Karpas-422 (cell line): ENCODE results near the gene SMIM26. TPM values are rescaled to one million over a fixed set of nuclear protein-coding genes. Genes with fewer than 3 reads are reported as not detected.

Source experiments
- DNase-seq: peaks from one replicate; pipeline ENCODE4 v3.0.0-alpha.2; 2015
- H2AFZ ChIP-seq: fragments of 200-600 bp; sonication (generic); 2 replicates; pipeline ENCODE4 v1.6.1; 2014; ENCODE audit warnings: antibody characterized with exemption, low read length, mixed read lengths
- H3K27ac ChIP-seq: fragments of 200-600 bp; sonication (generic); 2 replicates; pipeline ENCODE4 v1.5.1; 2014; ENCODE audit warnings: mild to moderate bottlenecking, low read length, moderate library complexity
- H3K27me3 ChIP-seq: fragments of 200-600 bp; sonication (generic); 2 replicates; pipeline ENCODE4 v1.6.1; 2014; ENCODE audit warnings: low read length, mixed read lengths
- H3K36me3 ChIP-seq: fragments of 200-600 bp; sonication (generic); 2 replicates; pipeline ENCODE4 v1.6.1; 2014; ENCODE audit warnings: low read length, mixed read lengths; ENCODE audit not compliant: insufficient read depth
- H3K4me1 ChIP-seq: fragments of 200-600 bp; sonication (generic); 2 replicates; pipeline ENCODE4 v1.6.1; 2014; ENCODE audit warnings: mild to moderate bottlenecking, low read length, mixed read lengths
- H3K4me2 ChIP-seq: fragments of 200-600 bp; sonication (generic); 2 replicates; pipeline ENCODE4 v1.6.1; 2014; ENCODE audit warnings: low read length, low read depth, mild to moderate bottlenecking; ENCODE audit not compliant: poor library complexity, severe bottlenecking
- H3K4me3 ChIP-seq: fragments of 200-600 bp; sonication (generic); 2 replicates; pipeline ENCODE4 v1.5.1; 2014; ENCODE audit warnings: mild to moderate bottlenecking, antibody characterized with exemption, low read length, mixed read lengths
- H3K79me2 ChIP-seq: fragments of 200-600 bp; sonication (generic); 2 replicates; pipeline ENCODE4 v1.6.1; 2014; ENCODE audit warnings: mild to moderate bottlenecking, low read length, mixed read lengths
- H3K9ac ChIP-seq: fragments of 200-600 bp; sonication (generic); 2 replicates; pipeline ENCODE4 v1.6.0; 2014; ENCODE audit warnings: low read length
- H3K9me2 ChIP-seq: fragments of 200-600 bp; sonication (generic), shearing (Covaris generic); replicated peaks from 2 replicates; pipeline ENCODE4 v1.6.0; 2014; ENCODE audit warnings: mild to moderate bottlenecking, low read length, moderate library complexity; ENCODE audit not compliant: insufficient read depth
- H3K9me3 ChIP-seq: fragments of 300-700, 200-600 bp; sonication (generic); 2 replicates; pipeline ENCODE4 v1.6.1; 2014; ENCODE audit warnings: low read length, mixed read lengths
- H4K20me1 ChIP-seq: fragments of 200-600 bp; sonication (generic); 2 replicates; pipeline ENCODE4 v1.6.1; 2014; ENCODE audit warnings: mild to moderate bottlenecking, antibody characterized with exemption, low read length, low read depth; ENCODE audit not compliant: insufficient read depth
- total RNA-seq: library from RNA; depleted of rRNA; stranded (reverse); fragments of >200 nt; shearing (Covaris generic); gene quantifications from 2 replicates; pipeline ENCODE4 v1.2.3, GENCODE V29; 2014; ENCODE audit warnings: low replicate concordance

SMIM26 gene
- total RNA-seq, 1 experiment from 2014 or later: 268 TPM

DNA sequence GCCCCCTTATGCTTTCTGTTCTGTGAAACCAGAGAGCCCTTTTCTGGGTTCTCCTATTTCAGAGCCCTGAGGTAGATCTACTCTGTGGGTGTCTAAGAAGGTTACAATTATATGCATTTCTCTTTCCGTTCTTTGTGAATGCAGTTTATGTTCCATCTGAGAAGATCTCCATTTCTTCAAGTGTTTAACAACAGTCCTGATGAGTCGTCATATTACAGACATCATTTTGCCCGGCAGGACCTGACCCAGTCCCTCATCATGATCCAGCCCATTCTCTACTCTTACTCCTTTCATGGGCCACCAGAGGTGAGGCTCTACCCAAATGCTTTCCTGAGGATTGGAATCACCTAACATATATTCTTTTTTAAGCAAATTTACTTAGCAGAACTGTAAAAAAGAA is 18.8 kb upstream of the SMIM26 start:
- H3K4me2 ChIP-seq: no peak overlapping the region
- peaks cover 9% of the 10 kb centered on the region for H3K4me1 ChIP-seq
- no peaks in the 10 kb centered on the region for H4K20me1 ChIP-seq
- no peak overlapping the region for H3K9ac ChIP-seq
- H3K9me3 ChIP-seq: no peaks in the 10 kb centered on the region
- H3K36me3 ChIP-seq: peaks cover 20% of the 10 kb centered on the region
- H3K9me2 ChIP-seq: no peaks in the 10 kb centered on the region
- H3K4me3 ChIP-seq: no peak overlapping the region
- H2AFZ ChIP-seq: no peak overlapping the region
- H3K79me2 ChIP-seq: no peaks in the 10 kb centered on the region
- no peak overlapping the region for H3K27ac ChIP-seq
- no peak for DNase-seq
- no peaks in the 10 kb centered on the region for H3K27me3 ChIP-seq

DNA sequence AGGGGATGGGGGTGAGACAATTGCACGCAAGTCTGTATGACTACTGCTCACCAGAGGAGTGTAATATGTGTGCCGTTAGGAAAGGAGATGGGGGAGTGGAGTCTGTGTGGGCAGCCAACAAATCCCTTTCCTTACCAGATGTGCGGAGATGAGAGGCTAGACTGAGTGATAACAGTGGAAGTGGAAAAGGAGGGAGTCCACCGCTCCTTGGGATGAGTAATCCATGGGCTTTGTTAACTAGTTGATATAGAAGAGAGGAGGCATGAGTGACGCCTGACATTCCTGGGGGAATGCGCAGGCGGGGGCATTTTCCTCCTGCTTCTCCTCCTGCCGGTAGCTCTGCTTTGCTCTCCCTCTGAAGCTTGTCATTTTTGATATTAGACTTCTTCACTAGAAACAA is 13.5 kb upstream of the SMIM26 start:
- Histone ChIP-seq H3K4me3 (no peak overlapping the region), H3K36me3 (peaks cover 22% of the 10 kb centered on the region), H4K20me1 (no peaks in the 10 kb centered on the region), H3K79me2 (no peaks in the 10 kb centered on the region), H3K9me3 (no peaks in the 10 kb centered on the region), H2AFZ (no peak overlapping the region), H3K4me1 (no peaks in the 10 kb centered on the region), H3K27ac (no peak overlapping the region), H3K27me3 (no peaks in the 10 kb centered on the region), H3K4me2 (no peak overlapping the region), H3K9me2 (no peaks in the 10 kb centered on the region), H3K9ac (no peak overlapping the region)
- DNase-seq: no peak

DNA sequence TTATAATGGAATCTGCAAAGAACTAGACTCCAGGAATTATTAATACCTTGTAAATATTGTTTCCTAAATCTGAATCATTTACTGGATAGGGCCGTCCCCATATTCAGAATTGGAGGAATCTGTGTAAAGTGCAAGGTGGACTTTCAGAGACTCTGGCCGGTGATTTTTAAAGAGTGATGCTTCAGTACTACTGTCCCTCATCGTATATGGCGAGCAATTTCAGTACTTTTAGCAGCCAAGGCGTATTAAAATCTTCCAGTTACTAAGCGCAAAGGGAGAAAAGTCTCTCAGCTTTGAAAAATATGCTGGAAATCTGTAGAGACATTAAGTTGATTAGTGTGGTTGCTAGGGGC is 483 bp downstream of the SMIM26 start:
- Histone ChIP-seq H2AFZ (peak overlapping the region; percentile 50), H3K27me3 (no peaks in the 10 kb centered on the region), H3K9ac (peak overlapping the region; percentile 84), H3K4me3 (peak overlapping the region; percentile 89), H3K9me3 (no peaks in the 10 kb centered on the region), H4K20me1 (peaks cover 4% of the 10 kb centered on the region; the same call in 1 of the 2 replicates), H3K27ac (peak overlapping the region; percentile 40), H3K79me2 (peaks cover 27% of the 10 kb centered on the region), H3K4me1 (peaks cover 15% of the 10 kb centered on the region), H3K36me3 (peaks cover 16% of the 10 kb centered on the region), H3K9me2 (no peaks in the 10 kb centered on the region), H3K4me2 (peak overlapping the region; percentile 90)
- DNase-seq: peak; percentile 54

DNA sequence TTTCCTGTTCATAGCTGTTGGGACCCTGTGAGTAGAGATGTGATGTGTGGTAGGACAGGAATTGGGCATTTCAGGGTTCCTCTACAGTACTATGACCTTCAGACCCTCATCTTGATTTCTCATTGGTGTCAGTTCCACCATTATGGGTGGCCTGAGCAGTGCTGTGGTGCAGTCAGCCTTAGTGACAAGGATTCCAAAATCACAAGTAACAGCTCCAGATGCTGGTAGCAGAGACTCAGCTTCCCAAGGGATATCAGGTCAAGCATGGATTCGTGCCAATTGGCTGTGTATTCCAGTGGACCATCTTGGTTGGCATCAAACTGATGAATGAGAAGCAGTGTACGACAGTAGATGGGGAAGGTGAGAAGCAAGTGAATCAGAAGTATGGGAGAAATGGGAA is 3.8 kb downstream of the SMIM26 start:
- H3K4me3 ChIP-seq: no peak overlapping the region
- no peaks in the 10 kb centered on the region for H3K9me2 ChIP-seq
- no peaks in the 10 kb centered on the region for H3K9me3 ChIP-seq
- peaks cover 11% of the 10 kb centered on the region for H3K4me1 ChIP-seq
- peaks cover 13% of the 10 kb centered on the region for H3K36me3 ChIP-seq
- H3K27me3 ChIP-seq: no peaks in the 10 kb centered on the region
- no peak for DNase-seq
- no peak overlapping the region for H3K4me2 ChIP-seq
- peaks cover 4% of the 10 kb centered on the region; the same call in 1 of the 2 replicates for H4K20me1 ChIP-seq
- peaks cover 27% of the 10 kb centered on the region for H3K79me2 ChIP-seq
- H3K27ac ChIP-seq: no peak overlapping the region
- no peak overlapping the region for H2AFZ ChIP-seq
- H3K9ac ChIP-seq: no peak overlapping the region

DNA sequence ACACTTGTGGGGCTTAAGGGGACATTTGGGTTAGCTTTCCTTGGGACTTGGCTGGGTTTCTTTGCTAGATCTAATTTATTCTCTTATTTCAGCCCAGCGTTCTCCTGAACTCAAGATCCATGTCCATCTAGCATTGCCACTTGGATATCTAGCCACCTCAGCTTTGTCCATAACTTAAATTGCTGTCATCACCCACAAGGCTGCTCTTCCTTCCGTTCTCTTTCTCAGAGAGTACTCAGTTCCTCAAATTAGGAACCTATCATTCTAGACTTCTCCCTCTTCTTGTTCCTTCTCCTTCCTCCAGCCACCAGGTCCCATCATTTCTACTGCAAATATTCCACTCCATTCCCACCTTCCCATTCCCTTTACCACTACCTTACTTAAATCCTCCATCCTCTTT is 4.3 kb downstream of the SMIM26 start:
- Histone ChIP-seq H3K9me3 (no peaks in the 10 kb centered on the region), H3K4me1 (peaks cover 6% of the 10 kb centered on the region), H3K27me3 (no peaks in the 10 kb centered on the region), H3K27ac (no peak overlapping the region), H2AFZ (no peak overlapping the region), H4K20me1 (peaks cover 4% of the 10 kb centered on the region; the same call in 1 of the 2 replicates), H3K9me2 (no peaks in the 10 kb centered on the region), H3K79me2 (peaks cover 24% of the 10 kb centered on the region), H3K4me2 (no peak overlapping the region), H3K36me3 (peaks cover 13% of the 10 kb centered on the region), H3K9ac (no peak overlapping the region), H3K4me3 (no peak overlapping the region)
- no peak for DNase-seq

DNA sequence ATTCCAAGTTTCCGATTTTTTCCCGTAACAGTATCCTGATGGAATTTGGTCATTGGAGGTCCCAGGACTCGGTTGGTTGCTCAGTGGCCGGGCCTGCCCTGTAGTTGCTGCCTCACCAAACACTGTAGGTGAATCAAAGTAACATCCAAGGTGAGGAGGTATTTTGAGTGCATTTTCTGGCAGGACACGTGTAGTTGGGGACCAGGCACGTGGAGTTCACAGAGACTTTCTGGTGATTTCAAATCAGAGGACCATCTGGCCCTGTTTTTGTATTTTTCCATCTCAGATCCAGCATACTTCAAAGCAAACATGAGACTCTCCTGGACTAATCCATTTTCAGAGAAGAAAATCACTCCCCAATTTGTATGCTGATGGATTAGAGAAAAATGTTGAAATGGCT is 10.7 kb downstream of the SMIM26 start:
- Histone ChIP-seq H3K27me3 (no peaks in the 10 kb centered on the region), H3K9me3 (no peaks in the 10 kb centered on the region), H3K9ac (no peak overlapping the region), H3K36me3 (no peaks in the 10 kb centered on the region), H3K79me2 (no peaks in the 10 kb centered on the region), H3K9me2 (no peaks in the 10 kb centered on the region), H3K27ac (no peak overlapping the region), H3K4me2 (no peak overlapping the region), H4K20me1 (no peaks in the 10 kb centered on the region), H2AFZ (no peak overlapping the region), H3K4me1 (peaks cover 8% of the 10 kb centered on the region), H3K4me3 (no peak overlapping the region)
- DNase-seq: no peak

DNA sequence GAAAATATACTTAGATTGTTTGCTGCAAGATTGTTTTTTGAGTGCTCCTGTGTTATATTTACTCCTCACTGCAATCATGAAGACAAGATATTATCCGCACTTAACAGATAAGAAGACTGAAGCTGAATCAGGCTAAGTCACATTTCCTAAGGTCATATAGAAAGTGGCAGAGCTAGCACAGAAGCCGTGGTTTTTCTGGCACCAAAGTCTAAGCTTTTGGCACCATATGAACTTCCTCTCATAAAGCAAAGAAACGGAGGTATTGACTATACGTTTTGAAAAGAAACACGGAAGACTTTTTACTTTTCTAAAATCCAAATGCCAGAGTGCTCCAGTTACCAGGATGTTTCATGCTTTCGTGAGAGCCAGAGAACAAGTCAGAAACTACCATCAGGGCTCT is 11.3 kb downstream of the SMIM26 start:
- Histone ChIP-seq H2AFZ (peak overlapping the region; percentile 23), H3K4me3 (no peak overlapping the region)
- DNase-seq: no peak

DNA sequence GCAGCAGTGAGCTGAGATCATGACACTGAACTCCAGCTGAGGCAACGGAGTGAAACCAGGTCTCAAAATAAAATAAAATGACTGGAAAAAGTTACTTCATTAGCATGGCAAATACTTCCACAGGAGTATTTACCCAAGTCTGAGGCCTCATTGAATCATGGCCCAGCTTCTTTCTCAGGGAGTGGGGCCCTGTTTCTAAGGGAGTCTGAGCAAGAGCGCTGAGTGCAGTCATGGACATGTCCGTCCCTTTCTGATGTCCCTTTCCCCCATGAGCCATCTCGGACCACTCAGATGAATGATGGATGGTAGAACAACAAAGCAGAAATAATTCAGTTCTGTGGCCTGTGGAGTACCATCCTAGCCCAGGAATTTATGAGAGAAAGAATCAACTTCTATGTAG is 12.8 kb downstream of the SMIM26 start:
- Histone ChIP-seq H4K20me1 (no peaks in the 10 kb centered on the region), H3K27me3 (no peaks in the 10 kb centered on the region), H3K79me2 (no peaks in the 10 kb centered on the region)

More for the DNA sequence above, 11.3 kb downstream of the SMIM26 start:
- Histone ChIP-seq H4K20me1 (no peaks in the 10 kb centered on the region), H3K4me1 (peaks cover 8% of the 10 kb centered on the region), H3K9me2 (no peaks in the 10 kb centered on the region), H3K9me3 (no peaks in the 10 kb centered on the region), H3K27me3 (no peaks in the 10 kb centered on the region), H3K79me2 (no peaks in the 10 kb centered on the region), H3K4me2 (no peak overlapping the region), H3K36me3 (no peaks in the 10 kb centered on the region), H3K9ac (no peak overlapping the region), H3K27ac (no peak overlapping the region)

DNA sequence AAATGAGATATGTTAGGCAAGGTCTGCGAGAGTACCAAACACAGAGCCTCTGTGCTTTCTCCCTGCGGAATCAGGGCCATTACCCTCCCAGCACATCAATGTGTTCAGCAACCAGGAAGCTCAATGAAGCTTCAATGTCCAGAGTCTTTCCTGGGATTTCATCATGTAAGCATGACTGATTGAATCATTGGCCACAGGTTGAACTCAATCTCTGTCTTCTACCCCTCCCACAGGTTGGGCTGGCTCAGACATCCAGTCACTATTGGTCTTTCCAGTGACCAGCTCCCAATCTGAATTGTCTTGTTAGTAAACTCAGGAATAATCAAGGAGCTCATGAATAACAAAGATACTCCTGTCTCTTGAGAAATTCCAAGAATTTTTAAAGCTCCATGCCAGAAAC is 17.9 kb downstream of the SMIM26 start:
- H3K9me2 ChIP-seq: no peaks in the 10 kb centered on the region
- H3K4me3 ChIP-seq: no peak overlapping the region
- no peak overlapping the region for H3K4me2 ChIP-seq
- H3K9ac ChIP-seq: no peak overlapping the region
- DNase-seq: no peak
- no peaks in the 10 kb centered on the region for H3K27me3 ChIP-seq
- H3K4me1 ChIP-seq: peaks cover 24% of the 10 kb centered on the region
- no peaks in the 10 kb centered on the region for H3K36me3 ChIP-seq
- H2AFZ ChIP-seq: no peak overlapping the region
- H3K9me3 ChIP-seq: no peaks in the 10 kb centered on the region
- H3K79me2 ChIP-seq: peaks cover 20% of the 10 kb centered on the region
- H3K27ac ChIP-seq: no peak overlapping the region
- H4K20me1 ChIP-seq: no peaks in the 10 kb centered on the region

More for the DNA sequence above, 12.8 kb downstream of the SMIM26 start:
- H3K4me1 ChIP-seq: peaks cover 8% of the 10 kb centered on the region
- no peak for DNase-seq
- H2AFZ ChIP-seq: no peak overlapping the region
- no peak overlapping the region for H3K27ac ChIP-seq
- no peaks in the 10 kb centered on the region for H3K9me2 ChIP-seq
- H3K9ac ChIP-seq: no peak overlapping the region
- H3K4me2 ChIP-seq: no peak overlapping the region
- no peak overlapping the region for H3K4me3 ChIP-seq
- H3K36me3 ChIP-seq: no peaks in the 10 kb centered on the region
- H3K9me3 ChIP-seq: no peaks in the 10 kb centered on the region
